Neural cell (in vitro differentiated cells): ENCODE data around the gene GOLM1.

ENCODE experiments used
- CTCF ChIP-seq: fragments of 450-650 bp; IDR thresholded peaks from 2 replicates; pipeline ENCODE4 v1.5.1; 2014; ENCODE audit warnings: antibody characterized with exemption, mild to moderate bottlenecking, moderate library complexity; ENCODE audit not compliant: poor library complexity, severe bottlenecking
- TAF1 ChIP-seq: IDR thresholded peaks from 2 replicates; pipeline ENCODE4 v1.6.1; 2012; ENCODE audit warnings: low read depth

GRCh38 chr9:86079865-86080469 is 19.4 kb downstream of the GOLM1 start:
- TF ChIP-seq TAF1 = no peak
- TF ChIP-seq CTCF = no peak
